ENCODE measurements around the gene THSD4.

THSD4 gene

DNA sequence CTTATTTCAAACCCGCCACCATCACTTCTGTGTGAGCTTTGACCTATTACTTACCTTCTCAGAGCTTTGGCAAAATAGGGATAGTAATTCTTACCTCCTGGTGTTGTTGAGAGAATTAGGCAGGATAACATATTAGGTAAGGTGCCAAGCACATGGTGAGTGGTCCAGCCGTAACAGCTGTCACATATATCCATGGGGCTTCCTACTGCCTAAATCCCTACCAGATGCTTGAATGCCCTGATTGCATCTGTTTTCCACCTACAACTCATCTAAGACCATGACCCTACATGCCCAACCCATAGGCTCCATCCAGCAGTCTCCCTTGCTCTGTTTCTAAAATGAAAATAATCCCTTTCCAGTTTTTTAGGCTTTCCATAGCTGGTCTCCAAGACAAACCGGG, 532.8 kb downstream of the THSD4 start:
- ChIA-PET CTCF (no interaction called here), POLR2A (no interaction called here)
- no peak for DNase-seq
- Histone ChIP-seq H3K4me3 (ENCODE audit: control insufficient read depth in 1 of 7, extremely low read depth in 1 of 7, insufficient read depth in 4 of 7, low read depth in 2 of 7, low read length in 6 of 7) (no peak overlapping the region), H3K27me3 (replicated peaks in 2 of 5; ENCODE audit: control insufficient read depth in 4 of 5, insufficient read depth in 5 of 5, low read length in 4 of 5) (peaks cover 0 to 6% (median 2%) of the 10 kb centered on the region in 5 experiments), H3K4me1 (ENCODE audit: control extremely low read depth in 1 of 4, control insufficient read depth in 4 of 4, insufficient read depth in 4 of 4, low read length in 3 of 4) (no peaks in the 10 kb centered on the region), H3K27ac (ENCODE audit: insufficient read depth in 1 of 2, low read depth in 1 of 2, low read length in 2 of 2, poor library complexity in 1 of 2, severe bottlenecking in 2 of 2) (no peak overlapping the region), H3K36me3 (ENCODE audit: control insufficient read depth in 4 of 4, insufficient read depth in 4 of 4, low read length in 3 of 4) (no peaks in the 10 kb centered on the region), H3K9me3 (ENCODE audit: control extremely low read depth in 1 of 5, control insufficient read depth in 4 of 5, insufficient read depth in 2 of 5, low read depth in 1 of 5, low read length in 4 of 5) (peaks cover 0 to 4% (median 0%) of the 10 kb centered on the region in 5 experiments)
- 100% methylated on average over 1 of the region's 3 CpGs for WGBS (ENCODE audit: insufficient coverage)

DNA sequence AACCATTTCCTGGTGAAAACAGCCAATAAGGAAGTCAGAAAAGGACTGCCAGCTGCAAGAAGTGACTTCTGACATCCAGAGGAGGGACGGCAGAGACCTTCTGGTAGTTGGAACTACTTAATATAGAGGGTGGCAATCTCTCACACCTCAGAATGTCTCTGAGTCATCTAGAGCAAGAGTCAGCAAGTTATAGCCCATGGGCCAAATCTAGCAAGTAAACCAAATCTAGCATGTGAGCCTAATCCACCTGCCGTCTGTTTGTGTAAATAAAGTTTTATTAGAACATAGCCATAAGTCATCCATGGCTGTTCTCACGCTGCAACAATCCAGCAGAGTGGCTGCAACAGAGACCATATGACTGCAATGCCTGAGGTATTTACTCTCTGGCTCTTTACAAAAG, 534.6 kb downstream of the THSD4 start:
- CTCF ChIA-PET: no interaction called here
- H3K4me3 ChIP-seq (ENCODE audit: control insufficient read depth in 1 of 7, extremely low read depth in 1 of 7, insufficient read depth in 4 of 7, low read depth in 2 of 7, low read length in 6 of 7): no peak overlapping the region
- H3K27me3 ChIP-seq (replicated peaks in 2 of 5; ENCODE audit: control insufficient read depth in 4 of 5, insufficient read depth in 5 of 5, low read length in 4 of 5): peaks cover 0 to 6% (median 4%) of the 10 kb centered on the region in 5 experiments
- DNase-seq: no peak
- no peak overlapping the region for H3K27ac ChIP-seq (ENCODE audit: insufficient read depth in 1 of 2, low read depth in 1 of 2, low read length in 2 of 2, poor library complexity in 1 of 2, severe bottlenecking in 2 of 2)
- WGBS (ENCODE audit: insufficient coverage): 100% methylated on average over 2 of the region's 3 CpGs
- H3K36me3 ChIP-seq (ENCODE audit: control insufficient read depth in 4 of 4, insufficient read depth in 4 of 4, low read length in 3 of 4): no peaks in the 10 kb centered on the region
- H3K4me1 ChIP-seq (ENCODE audit: control extremely low read depth in 1 of 4, control insufficient read depth in 4 of 4, insufficient read depth in 4 of 4, low read length in 3 of 4): no peaks in the 10 kb centered on the region
- peaks cover 0 to 4% (median 0%) of the 10 kb centered on the region in 5 experiments for H3K9me3 ChIP-seq (ENCODE audit: control extremely low read depth in 1 of 5, control insufficient read depth in 4 of 5, insufficient read depth in 2 of 5, low read depth in 1 of 5, low read length in 4 of 5)
- POLR2A ChIA-PET: no interaction called here

DNA sequence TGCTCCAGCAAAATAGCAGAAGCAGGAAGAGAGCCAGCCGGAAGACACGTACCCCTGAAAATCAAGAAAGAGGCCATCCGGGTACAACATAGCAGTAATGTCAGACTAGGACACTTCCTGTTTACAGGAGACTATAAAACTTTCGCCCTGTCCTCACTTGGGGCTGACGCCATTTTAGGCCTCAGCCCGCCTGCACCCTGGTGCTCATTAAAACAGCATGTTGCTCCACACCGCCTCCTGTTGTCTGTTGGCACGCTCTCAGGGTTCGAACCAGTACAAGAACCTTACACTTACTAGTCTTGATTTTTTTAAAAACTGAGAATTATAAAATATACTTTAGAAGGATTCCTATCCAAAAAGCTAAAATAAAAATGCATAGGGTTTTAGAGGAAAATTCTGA, 535.3 kb downstream of the THSD4 start:
- Histone ChIP-seq H3K4me3 (ENCODE audit: control insufficient read depth in 1 of 7, extremely low read depth in 1 of 7, insufficient read depth in 4 of 7, low read depth in 2 of 7, low read length in 6 of 7) (no peak overlapping the region), H3K27me3 (replicated peaks in 2 of 5; ENCODE audit: control insufficient read depth in 4 of 5, insufficient read depth in 5 of 5, low read length in 4 of 5) (peaks cover 0 to 6% (median 4%) of the 10 kb centered on the region in 5 experiments), H3K36me3 (ENCODE audit: control insufficient read depth in 4 of 4, insufficient read depth in 4 of 4, low read length in 3 of 4) (no peaks in the 10 kb centered on the region), H3K9me3 (ENCODE audit: control extremely low read depth in 1 of 5, control insufficient read depth in 4 of 5, insufficient read depth in 2 of 5, low read depth in 1 of 5, low read length in 4 of 5) (peaks cover 0 to 2% (median 0%) of the 10 kb centered on the region in 5 experiments), H3K4me1 (ENCODE audit: control extremely low read depth in 1 of 4, control insufficient read depth in 4 of 4, insufficient read depth in 4 of 4, low read length in 3 of 4) (no peaks in the 10 kb centered on the region), H3K27ac (ENCODE audit: insufficient read depth in 1 of 2, low read depth in 1 of 2, low read length in 2 of 2, poor library complexity in 1 of 2, severe bottlenecking in 2 of 2) (no peak overlapping the region)
- POLR2A ChIA-PET: no interaction called here
- DNase-seq: no peak
- 94% methylated on average over 6 of the region's 9 CpGs for WGBS (ENCODE audit: insufficient coverage)
- CTCF ChIA-PET: interaction anchor here (1.0 kb wide), 1 partner anchor 264 kb away, joined by 4 read pairs; no protein-coding TSS in a partner anchor

- WGBS (ENCODE audit: insufficient coverage): 46% methylated on average over 5 of the region's 5 CpGs
- CTCF ChIA-PET: interaction anchor here (1.0 kb wide), 1 partner anchor 265 kb away, joined by 4 read pairs; no protein-coding TSS in a partner anchor
Observed at GRCh38 chr15:71651750-71652186, 536.5 kb downstream of the THSD4 start.

DNA sequence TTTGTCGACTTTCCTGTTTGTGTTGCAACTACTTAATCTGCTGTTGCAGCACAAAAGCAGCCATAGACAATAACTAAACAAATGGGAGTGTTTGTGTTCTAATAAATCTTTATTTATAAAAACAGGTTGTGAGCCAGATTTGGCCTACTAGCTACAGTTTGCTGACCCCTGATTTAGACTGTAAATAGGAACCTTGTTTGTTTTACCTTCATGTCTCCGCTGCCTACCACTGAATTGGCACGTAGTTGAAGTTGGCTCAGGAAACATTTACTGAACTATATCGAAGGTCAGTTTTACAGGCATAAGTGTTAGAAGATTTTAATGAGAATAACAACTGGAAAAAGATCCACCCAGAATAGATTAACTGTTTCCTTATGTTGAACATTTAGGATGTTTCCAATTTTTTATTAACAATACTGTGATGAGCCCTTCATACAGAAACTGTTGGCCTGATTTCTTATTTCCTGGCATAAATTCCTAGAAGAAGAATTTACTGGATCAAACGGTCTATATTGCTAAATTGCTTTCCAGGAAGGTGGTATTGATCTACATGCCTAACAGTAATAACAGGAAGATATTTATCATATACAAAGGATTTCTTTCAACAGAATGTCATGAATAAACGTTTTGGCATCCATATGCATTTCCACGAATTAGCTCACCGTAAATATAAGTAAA, 538.9 kb downstream of the THSD4 start:
- 86% methylated on average over 3 of the region's 8 CpGs for WGBS (ENCODE audit: insufficient coverage)
- H3K27ac ChIP-seq (ENCODE audit: insufficient read depth in 1 of 2, low read depth in 1 of 2, low read length in 2 of 2, poor library complexity in 1 of 2, severe bottlenecking in 2 of 2): no peak overlapping the region
- H3K4me1 ChIP-seq (ENCODE audit: control extremely low read depth in 1 of 4, control insufficient read depth in 4 of 4, insufficient read depth in 4 of 4, low read length in 3 of 4): no peaks in the 10 kb centered on the region
- ChIA-PET POLR2A (interaction anchor here (0.6 kb wide), 1 partner anchor 514 kb away, joined by 3 read pairs; no protein-coding TSS in a partner anchor), CTCF (no interaction called here)
- no peak overlapping the region for H3K4me3 ChIP-seq (ENCODE audit: control insufficient read depth in 1 of 7, extremely low read depth in 1 of 7, insufficient read depth in 4 of 7, low read depth in 2 of 7, low read length in 6 of 7)
- peaks cover 0 to 5% (median 4%) of the 10 kb centered on the region in 5 experiments for H3K27me3 ChIP-seq (replicated peaks in 2 of 5; ENCODE audit: control insufficient read depth in 4 of 5, insufficient read depth in 5 of 5, low read length in 4 of 5)
- no peak for DNase-seq
- H3K9me3 ChIP-seq (ENCODE audit: control extremely low read depth in 1 of 5, control insufficient read depth in 4 of 5, insufficient read depth in 2 of 5, low read depth in 1 of 5, low read length in 4 of 5): no peaks in the 10 kb centered on the region
- H3K36me3 ChIP-seq (ENCODE audit: control insufficient read depth in 4 of 4, insufficient read depth in 4 of 4, low read length in 3 of 4): no peaks in the 10 kb centered on the region

More at GRCh38 chr15:71651750-71652186, 536.5 kb downstream of the THSD4 start:
- Histone ChIP-seq H3K4me1 (ENCODE audit: control extremely low read depth in 1 of 4, control insufficient read depth in 4 of 4, insufficient read depth in 4 of 4, low read length in 3 of 4) (no peaks in the 10 kb centered on the region), H3K27me3 (replicated peaks in 2 of 5; ENCODE audit: control insufficient read depth in 4 of 5, insufficient read depth in 5 of 5, low read length in 4 of 5) (peaks cover 0 to 6% (median 4%) of the 10 kb centered on the region in 5 experiments), H3K9me3 (ENCODE audit: control extremely low read depth in 1 of 5, control insufficient read depth in 4 of 5, insufficient read depth in 2 of 5, low read depth in 1 of 5, low read length in 4 of 5) (no peaks in the 10 kb centered on the region), H3K4me3 (ENCODE audit: control insufficient read depth in 1 of 7, extremely low read depth in 1 of 7, insufficient read depth in 4 of 7, low read depth in 2 of 7, low read length in 6 of 7) (no peak overlapping the region), H3K36me3 (ENCODE audit: control insufficient read depth in 4 of 4, insufficient read depth in 4 of 4, low read length in 3 of 4) (no peaks in the 10 kb centered on the region), H3K27ac (ENCODE audit: insufficient read depth in 1 of 2, low read depth in 1 of 2, low read length in 2 of 2, poor library complexity in 1 of 2, severe bottlenecking in 2 of 2) (no peak overlapping the region)
- DNase-seq: peak; percentile 44 to 62 (median 53)
- POLR2A ChIA-PET: no interaction called here

- Histone ChIP-seq H3K27me3 (replicated peaks in 2 of 5; ENCODE audit: control insufficient read depth in 4 of 5, insufficient read depth in 5 of 5, low read length in 4 of 5) (peaks cover 0 to 9% (median 4%) of the 10 kb centered on the region in 5 experiments), H3K4me3 (ENCODE audit: control insufficient read depth in 1 of 7, extremely low read depth in 1 of 7, insufficient read depth in 4 of 7, low read depth in 2 of 7, low read length in 6 of 7) (no peak overlapping the region), H3K9me3 (ENCODE audit: control extremely low read depth in 1 of 5, control insufficient read depth in 4 of 5, insufficient read depth in 2 of 5, low read depth in 1 of 5, low read length in 4 of 5) (no peaks in the 10 kb centered on the region), H3K36me3 (ENCODE audit: control insufficient read depth in 4 of 4, insufficient read depth in 4 of 4, low read length in 3 of 4) (no peaks in the 10 kb centered on the region), H3K27ac (ENCODE audit: insufficient read depth in 1 of 2, low read depth in 1 of 2, low read length in 2 of 2, poor library complexity in 1 of 2, severe bottlenecking in 2 of 2) (no peak overlapping the region), H3K4me1 (ENCODE audit: control extremely low read depth in 1 of 4, control insufficient read depth in 4 of 4, insufficient read depth in 4 of 4, low read length in 3 of 4) (no peaks in the 10 kb centered on the region)
- WGBS (ENCODE audit: insufficient coverage): 100% methylated on average over 3 of the region's 3 CpGs
- POLR2A ChIA-PET: interaction anchor here (0.6 kb wide), 1 partner anchor 514 kb away, joined by 3 read pairs; no protein-coding TSS in a partner anchor
- CTCF ChIA-PET: no interaction called here
- DNase-seq: no peak
Observed at GRCh38 chr15:71654720-71655174, 539.5 kb downstream of the THSD4 start.

GRCh38 chr15:71656425-71656824, 541.2 kb downstream of the THSD4 start:
- no peak for DNase-seq
- Histone ChIP-seq H3K36me3 (ENCODE audit: control insufficient read depth in 4 of 4, insufficient read depth in 4 of 4, low read length in 3 of 4) (no peaks in the 10 kb centered on the region), H3K4me1 (ENCODE audit: control extremely low read depth in 1 of 4, control insufficient read depth in 4 of 4, insufficient read depth in 4 of 4, low read length in 3 of 4) (no peaks in the 10 kb centered on the region), H3K9me3 (ENCODE audit: control extremely low read depth in 1 of 5, control insufficient read depth in 4 of 5, insufficient read depth in 2 of 5, low read depth in 1 of 5, low read length in 4 of 5) (no peaks in the 10 kb centered on the region), H3K4me3 (ENCODE audit: control insufficient read depth in 1 of 7, extremely low read depth in 1 of 7, insufficient read depth in 4 of 7, low read depth in 2 of 7, low read length in 6 of 7) (no peak overlapping the region), H3K27me3 (replicated peaks in 2 of 5; ENCODE audit: control insufficient read depth in 4 of 5, insufficient read depth in 5 of 5, low read length in 4 of 5) (peaks cover 0 to 7% (median 6%) of the 10 kb centered on the region in 5 experiments), H3K27ac (ENCODE audit: insufficient read depth in 1 of 2, low read depth in 1 of 2, low read length in 2 of 2, poor library complexity in 1 of 2, severe bottlenecking in 2 of 2) (no peak overlapping the region)
- CTCF ChIA-PET: no interaction called here
- POLR2A ChIA-PET: no interaction called here
- 94% methylated on average over 3 of the region's 4 CpGs for WGBS (ENCODE audit: insufficient coverage)
